Stimulated activated CD4-positive, alpha-beta T cell treated with anti-CD3 and anti-CD28 coated beads, Interleukin-4, amount 100 ng/mL, for 48 hours (primary cell): ENCODE results near the gene PRADC1.

Experiments
- DNase-seq, 2 donors: peaks; one replicate each; pipeline ENCODE4 v3.0.0-alpha.2; 2020; ENCODE audit warnings: low read depth in 2 of 2

The PRADC1 gene

DNA sequence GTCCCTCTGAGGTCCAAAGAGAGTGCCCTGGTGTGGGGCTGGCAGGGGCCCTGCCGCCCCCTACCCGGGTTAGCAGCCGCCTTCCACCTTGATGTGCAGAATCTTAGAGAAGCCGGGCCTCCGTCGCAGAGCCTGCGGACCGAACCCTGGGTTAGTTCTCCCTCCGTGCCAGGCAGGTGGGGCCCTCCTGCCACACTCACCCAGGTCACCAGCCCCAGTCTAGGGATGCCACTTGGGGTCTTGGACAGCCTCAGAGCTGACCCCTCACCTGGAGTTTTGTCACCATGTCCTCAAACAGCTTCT lies 25.8 kb upstream of the PRADC1 start:
- no peak for DNase-seq

DNA sequence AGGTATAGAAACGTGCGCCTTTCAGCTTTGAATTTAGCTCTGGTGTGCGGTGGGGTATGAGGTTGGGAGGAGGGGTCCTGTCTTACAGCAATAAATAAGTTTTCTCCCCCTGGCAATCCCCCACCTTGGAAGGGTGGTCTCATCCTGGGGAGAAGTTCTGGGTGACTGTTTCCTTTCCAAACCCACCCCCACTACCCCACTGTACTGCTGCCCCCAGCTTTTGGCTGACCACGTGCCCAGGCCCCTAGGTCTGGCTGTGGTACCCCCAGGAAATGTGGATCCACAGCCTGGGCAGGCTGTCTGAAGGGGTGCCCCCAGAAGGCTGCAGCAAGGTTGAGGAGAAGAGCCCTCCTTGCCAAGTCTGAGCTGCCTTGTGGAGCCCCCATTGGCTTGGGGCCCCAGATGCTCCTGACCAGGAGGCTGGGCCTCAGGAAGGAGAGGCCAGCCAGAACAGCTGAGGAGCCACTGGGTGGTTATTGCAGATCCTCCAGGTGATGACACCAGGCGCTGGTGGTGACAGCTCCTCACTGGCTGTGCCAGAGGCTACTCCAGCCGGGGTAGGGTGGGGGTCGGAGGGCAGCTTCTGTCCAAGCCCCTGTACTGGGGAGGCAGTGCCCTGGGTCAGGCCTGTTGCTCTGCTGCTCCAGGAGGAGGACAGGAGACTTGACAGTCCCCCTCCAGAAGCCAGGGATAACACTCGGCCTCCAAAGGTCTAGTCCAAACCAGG lies 25.3 kb upstream of the PRADC1 start:
- no peak for DNase-seq

DNA sequence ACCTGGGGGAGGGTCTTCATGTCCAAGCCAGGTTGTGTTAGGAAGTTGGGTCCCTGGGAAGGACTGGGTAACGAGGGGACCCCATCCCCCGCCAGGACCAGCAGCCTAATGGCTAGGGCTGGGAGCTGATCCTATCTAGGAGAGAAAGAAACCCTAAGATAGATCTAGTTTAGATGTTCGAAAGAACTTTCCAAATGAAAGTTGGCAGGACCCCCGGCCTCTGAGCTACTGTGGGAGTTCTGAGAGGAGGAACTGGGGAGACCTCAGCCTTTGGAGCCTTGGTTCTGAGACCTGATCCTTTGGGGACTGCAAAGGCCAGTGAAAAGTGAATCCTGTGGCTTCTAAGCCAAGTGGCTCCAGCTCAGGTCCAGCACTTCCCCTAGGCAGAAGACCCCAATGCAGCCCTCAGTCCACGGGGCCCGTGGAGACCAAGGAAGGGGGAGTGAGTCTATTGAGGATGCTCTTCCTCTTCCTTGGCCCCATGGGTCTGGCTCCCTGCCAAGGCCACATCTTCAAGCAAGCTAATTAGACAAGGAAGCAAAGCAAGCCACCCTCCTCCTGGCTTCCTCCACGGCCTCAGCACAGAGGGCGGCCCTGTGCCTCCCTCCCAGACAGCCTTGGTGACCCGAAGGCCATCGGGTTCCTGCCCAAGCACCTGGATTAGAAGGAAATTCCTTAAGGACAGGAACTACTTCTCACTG lies 24.5 kb upstream of the PRADC1 start:
- DNase-seq = no peak

DNA sequence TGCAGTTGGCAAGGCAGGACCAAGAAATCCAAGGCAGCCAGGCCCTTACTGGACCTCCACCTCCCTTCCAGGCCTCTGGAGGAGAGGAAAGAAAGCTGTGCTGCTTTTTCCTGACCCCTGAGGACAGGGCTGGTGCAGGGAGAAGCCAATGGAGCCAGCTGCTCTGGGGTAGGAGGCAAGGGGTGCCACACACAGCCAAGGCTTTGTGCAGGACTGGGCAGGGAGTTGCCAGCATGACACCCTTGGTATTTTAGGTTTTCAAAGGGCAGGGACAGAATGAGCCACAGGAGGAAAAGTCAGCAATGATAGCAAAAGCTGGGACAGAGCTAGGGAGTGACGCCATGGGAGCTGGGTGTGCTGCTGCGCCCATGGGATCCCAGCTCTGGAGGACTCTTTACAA lies 24.0 kb upstream of the PRADC1 start:
- no peak for DNase-seq

DNA sequence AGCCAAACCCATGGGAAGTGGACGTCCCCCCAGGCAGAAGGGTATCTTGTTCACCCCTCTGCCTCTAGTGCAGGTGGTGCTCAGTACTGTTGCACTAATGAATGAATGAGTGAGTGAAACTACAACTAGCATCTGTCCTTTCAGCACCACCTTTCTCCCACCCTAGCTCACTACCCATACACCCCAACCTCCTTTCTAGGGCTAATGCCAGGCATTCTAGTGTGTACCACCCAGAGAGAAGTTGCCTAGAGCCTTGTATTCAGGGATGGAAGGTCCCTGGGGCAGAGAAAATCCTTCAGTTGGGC lies 23.5 kb upstream of the PRADC1 start:
- DNase-seq = no peak

DNA sequence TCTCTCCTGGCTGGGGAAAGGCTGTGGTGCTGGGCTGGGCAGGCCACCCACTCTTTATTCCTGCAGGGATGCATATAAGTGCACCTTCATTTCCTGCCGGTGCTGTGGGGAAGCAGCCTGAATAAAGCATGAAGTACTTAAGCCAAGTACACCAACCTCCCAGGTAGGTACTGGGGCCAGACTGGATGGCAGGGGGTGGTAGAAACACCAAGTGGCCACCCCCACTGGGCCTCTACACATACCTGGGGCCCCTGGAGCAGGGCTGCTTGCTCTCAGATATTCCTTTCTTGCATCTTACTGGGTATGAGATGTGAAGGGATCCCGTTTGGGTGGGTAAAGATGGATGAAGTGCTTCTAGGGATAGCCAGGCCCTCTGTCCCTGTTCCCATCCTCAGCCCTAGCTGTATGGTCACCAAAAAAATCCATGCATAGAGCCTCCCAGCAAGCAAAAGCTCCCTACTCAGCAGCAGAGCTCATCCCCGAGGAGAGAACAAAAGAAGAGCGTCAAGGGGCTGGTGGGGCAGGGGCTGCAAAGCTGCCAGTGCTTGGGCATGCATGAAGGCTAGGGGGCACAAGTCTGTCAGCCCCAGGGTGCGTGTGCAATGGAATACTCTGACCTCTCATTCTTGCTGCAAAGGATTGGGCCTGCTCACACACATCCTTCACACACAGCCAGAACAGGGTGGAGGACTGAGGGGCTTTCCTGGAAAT lies 23.0 kb upstream of the PRADC1 start:
- no peak for DNase-seq

DNA sequence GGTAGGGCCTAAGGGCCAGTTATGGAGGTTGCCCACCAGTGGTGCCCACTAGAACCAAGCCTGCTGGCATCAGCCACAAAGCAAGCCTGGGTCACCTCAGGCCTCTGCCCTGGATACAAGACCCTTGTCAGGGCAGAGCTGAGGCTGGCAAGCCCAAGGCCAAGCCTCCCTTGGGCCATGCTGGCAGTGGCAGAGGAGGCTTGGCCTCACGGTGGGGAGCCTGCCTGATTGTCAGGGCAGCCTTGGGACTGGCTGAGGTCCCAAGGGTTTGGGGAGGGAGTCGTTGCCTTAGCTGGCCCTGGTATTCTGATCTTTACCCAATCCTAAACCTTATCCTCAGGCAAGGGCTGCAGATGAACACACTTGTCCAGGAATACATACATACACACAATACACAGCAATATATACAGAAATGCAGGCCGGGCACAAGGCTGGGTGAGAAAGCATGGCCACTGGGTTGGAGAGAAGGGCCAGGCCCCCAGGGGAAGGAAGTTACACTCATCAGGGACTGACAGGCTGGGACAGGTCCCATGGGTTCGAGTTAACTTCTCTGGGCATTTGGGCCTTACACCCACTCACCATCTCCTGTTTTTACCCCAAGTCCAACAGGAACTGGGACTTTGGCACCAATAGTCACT lies 22.1 kb upstream of the PRADC1 start:
- DNase-seq = no peak

DNA sequence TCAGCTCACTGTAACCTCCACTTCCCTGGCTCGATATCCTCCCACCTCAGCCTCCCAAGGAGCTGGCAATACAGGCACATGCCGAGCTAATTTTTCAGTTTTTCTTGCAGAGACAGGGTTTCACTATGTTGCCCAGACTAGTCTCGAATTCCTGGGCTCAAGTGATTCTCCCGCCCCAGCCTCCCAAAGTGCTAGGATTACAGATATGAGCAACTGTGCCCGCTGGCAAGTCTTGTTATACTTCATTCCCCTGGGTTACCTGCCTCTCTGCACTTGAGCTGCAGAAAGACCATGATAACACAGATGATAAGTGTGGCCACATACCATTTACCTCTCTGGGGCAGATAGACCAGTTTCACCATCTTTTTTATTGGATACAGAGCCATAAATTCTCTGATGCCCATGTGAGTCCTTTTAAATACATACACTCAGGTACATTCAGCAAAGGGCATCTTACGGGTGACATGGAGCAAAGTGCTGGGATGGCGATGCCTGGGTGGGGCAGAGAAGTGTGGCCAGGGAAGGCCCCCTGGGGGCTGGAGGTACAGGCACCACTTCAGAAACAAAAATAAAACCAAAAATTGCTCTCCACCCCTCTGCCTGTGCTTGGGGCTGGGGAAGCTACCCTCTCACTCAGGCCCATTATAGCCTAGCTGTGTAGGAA lies 21.4 kb upstream of the PRADC1 start:
- no peak for DNase-seq

DNA sequence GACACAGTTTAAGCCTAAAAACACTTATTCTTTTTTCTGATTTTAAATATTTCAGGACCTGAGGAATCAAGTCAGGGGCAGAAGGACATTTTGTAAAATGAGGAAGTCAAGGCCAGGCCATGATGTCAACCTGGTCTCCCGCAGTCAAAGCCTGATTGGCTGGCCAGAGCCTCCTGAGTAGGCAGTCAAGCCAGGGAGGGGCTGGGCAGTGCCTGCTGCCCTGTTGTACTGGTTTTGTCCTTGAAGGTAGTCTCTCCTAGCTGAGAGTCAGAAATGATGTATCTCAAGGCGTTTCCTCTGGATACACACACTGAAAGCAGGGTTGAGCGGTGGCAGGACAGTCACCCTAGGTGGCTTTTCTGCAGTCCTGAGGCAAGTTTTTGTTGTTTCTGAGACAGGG lies 20.9 kb upstream of the PRADC1 start:
- DNase-seq = no peak

DNA sequence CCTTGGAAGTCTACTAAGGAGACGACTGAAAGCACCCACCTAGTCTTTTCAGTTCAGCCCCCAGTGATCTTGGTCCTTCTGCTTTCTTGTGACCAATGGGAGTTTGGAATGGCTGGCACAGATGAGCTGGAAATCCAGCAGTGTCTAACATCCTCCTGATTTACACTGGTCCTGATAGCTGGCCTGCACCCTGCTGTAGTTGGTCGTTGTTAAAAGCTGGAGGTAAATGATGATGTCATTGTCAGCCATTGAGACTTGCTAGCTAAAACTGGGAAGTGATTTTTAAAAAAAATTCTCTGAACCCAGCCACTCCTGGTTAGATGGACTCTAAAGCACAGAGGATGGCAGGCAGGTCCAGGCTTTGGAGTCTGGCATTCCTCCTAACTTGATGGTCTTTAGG lies 20.4 kb upstream of the PRADC1 start:
- no peak for DNase-seq

DNA sequence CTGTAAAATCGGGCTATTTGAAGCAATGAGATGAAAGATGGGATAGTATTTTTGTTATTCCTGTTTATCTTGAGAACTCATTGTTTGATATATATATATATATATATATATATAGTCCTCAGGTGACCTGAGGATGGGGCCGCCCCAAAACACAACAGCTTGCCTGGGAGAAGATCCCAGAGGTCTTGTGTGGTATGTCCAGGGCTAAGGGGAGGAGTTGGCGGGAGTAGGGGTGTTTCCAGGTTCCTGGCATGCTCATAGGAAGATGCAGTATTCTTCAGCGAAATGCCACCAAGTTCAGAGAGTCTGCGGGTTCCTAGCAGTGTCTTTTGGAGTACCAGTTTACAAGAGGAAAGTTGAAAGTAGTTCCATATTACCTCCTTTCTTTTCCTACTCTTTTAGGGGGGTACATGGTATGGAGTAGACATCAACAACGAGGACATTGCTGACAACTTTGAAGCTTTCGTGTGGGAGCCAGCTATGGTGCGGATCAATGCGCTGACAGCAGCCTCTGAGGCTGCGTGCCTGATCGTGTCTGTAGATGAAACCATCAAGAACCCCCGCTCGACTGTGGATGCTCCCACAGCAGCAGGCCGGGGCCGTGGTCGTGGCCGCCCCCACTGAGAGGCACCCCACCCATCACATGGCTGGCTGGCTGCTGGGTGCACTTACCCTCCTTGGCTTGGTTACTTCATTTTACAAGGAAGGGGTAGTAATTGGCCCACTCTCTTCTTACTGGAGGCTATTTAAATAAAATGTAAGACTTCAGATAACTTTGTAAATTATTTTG lies 19.4 kb upstream of the PRADC1 start:
- DNase-seq = no peak

DNA sequence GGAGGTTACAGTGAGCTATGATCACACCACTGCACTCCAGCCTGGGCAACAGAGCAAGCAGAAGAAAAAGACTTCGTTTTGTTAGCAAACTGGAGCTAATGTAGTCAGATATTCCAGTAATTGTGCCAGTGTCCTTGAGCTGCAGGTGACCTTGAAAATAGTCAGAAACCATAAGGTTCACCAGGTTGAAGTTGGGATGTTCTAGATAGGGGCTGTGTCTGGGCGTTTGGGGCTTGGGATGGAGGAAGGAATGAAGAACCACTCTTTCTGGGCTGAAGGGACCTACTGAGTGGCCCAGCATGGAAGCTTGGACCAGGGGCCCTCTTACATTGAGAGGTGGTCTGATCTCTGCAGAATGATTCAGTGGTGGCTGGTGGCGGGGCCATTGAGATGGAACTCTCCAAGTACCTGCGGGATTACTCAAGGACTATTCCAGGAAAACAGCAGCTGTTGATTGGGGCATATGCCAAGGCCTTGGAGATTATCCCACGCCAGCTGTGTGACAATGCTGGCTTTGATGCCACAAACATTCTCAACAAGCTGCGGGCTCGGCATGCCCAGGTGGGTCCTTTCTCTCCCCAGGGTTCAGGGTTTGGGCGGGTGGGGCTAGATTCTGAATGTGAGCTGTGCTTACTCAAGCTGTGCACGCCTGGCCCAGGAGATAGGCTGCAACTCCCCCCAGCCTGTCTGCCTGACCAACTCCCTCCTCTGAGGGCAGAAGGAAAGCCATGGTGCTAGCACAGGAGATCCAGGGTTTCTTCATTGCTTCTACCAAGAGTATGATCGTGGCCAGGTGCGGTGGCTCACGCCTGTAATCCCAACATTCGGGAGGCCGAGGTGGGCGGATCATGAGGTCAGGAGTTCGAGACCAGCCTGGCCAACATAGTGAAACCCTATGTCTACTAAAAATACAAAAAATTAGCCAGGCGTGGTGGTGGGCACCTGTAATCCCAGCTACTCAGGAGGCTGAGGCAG lies 18.1 kb upstream of the PRADC1 start:
- DNase-seq = no peak

DNA sequence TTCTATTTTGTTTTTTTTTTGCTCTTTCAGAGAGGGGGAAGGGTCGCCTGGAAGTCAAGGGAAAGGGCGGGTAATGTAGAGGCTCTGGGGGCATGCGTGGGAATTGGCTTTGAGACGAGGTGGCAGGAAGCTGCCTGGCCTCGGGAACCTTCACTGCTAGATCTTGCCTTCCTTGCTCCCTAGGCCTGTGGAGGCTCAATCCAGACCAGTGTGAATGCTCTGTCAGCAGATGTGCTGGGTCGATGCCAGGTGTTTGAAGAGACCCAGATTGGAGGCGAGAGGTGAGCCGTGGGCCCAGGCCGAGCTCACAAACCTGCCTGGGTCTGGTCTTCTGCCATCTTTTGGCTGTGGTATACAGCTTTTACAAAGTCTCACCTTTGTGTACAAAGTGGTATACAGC lies 16.6 kb upstream of the PRADC1 start:
- DNase-seq = no peak

DNA sequence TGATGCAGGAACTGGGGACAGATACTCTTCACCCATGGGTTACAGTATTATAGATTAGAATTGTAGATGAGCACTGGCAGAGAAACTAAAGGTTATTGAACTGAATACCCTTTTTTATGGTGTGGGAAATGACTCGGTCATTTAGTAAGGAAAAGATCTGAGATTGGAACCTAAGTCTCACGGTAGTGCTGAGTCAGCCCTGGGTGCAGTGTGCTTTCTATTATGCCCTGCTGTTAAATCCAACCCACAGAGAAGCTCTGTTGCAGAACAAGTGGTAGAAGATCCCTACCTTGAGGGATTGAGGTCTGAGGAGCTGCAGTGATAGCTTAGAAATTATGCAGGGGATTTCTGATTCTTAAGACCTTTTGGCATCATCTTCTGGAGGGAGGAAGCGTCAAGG lies 13.8 kb upstream of the PRADC1 start:
- DNase-seq = no peak

DNA sequence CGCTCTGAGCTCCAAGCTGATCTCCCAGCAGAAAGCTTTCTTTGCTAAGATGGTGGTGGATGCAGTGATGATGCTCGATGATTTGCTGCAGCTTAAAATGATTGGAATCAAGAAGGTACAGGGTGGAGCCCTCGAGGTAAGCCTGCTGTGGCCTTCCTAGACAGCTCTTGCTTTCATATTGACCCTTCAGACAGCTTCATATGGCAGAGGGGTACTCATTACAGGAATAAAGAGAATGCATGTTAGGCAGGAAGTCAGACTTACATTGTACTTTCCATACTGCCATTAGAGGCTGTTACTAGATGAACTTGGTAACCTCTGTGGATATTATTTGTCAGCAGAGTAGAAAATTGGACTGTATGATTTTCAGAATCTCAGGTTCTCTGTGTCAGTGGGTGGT lies 11.5 kb upstream of the PRADC1 start:
- no peak for DNase-seq

DNA sequence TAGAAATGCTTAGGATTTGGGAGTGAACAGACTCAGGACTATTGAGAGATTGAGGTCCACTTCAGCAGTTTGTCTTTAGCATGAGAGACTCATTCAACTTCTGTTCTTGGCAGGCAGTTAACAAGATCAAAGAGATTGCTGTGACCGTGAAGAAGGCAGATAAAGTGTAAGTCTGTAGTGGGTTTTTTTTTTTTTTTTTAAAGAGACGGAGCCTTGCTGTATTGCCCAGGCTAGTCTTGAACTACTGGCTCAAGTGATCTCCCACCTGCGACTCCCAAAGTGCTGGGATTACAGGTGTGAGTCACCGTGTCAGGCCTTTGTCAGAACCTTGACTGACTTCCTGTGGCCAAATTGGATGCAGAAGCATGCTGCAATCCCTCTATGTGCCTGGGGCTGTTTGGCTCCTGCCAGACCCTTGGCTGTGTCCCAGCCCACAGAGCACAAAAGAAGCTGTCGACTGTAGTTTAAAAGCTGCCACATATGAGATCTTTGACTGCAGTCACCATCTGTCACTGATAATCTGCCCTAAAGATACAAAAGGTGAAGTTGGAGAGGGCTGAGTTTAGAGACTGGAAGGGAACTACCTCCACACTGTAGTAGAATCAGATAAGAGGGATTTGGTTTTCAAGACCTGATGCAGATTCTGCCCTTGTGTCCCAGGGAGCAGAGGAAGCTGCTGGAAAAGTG lies 11.0 kb upstream of the PRADC1 start:
- DNase-seq = no peak

DNA sequence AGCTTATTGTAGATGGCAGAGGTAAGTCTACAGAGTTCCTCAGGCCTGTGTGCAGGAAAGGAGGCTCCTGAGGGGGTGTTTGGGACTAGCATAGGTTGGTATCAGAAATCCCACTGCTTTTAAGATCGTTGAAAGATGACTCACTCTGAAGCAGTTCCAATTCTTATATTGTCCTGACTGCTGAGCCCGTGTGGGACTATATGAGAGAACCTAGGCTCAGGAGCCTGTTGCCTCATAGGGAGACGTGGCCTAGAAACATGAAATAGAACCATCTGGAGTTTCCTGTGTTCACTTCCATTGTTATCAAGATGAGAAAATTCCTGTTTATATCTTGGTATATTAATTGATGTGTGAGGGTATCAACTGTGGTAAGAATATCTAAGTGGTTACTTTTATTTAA lies 6.7 kb upstream of the PRADC1 start:
- DNase-seq = no peak

DNA sequence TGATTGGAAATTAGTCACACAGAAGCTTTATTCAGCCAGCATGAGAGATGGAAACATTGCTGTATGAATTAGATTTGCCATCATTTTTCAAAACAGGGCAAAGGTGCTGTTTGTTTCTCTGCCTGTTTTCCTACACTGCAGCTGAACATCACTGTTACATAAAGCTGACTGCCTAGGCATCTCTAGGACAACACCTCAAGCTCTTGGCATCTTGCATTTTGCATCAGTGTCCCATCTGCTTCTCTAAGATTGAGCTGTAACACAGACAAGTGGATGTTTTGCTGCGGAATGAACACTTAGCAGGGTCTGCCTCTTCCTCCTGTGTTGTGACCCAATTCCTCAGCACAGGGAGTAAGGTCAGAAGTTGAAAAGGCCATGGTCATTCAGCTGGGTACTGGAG lies 5.9 kb upstream of the PRADC1 start:
- DNase-seq = no peak

DNA sequence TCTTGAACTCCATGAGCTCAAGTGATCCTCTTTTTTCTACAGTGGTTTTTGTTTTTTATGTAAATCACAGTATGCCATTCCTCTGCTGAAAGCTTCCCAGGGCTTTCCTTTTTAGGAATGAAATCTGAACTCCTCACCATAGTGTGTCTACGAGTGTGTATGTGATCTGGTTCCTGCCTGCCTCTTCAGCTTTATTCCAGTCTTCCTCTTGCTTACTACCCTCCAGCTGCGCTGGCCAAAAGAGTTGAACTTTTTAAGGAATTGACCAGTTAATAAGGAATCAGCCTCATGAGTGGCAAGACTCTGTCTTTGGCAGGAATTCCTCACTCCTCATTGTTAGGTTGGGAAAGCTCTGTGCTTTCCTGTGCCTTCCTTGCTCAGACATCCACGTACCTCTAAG lies 5.1 kb upstream of the PRADC1 start:
- DNase-seq = no peak

DNA sequence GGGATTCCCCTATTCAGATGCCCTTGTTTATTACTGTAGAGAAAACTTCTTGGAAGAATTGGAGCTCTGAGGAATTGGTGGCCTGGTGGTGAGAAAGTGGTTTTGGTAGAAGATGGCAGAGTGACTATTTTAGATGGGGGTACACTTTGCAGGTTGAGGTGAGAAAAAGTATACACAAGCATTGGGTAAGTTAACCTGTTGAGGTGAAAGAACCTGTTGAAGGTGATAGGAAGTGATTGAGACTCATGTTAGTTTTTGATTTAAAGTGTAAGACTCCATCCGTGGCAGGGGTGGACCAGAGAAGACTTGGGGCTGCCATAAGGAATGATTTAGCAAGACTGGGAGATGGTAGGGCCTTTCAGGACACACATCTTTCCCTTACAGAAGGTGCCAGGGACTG lies 4.1 kb upstream of the PRADC1 start:
- DNase-seq = no peak
